ENCODE data around the gene CA14.

- TF ChIP-seq CTCF (IDR thresholded peaks at IDR 0.05) = peak in 4 of 7 experiments; percentile 22 to 58 (median 43)
- TF ChIP-seq POLR2A (IDR thresholded peaks at IDR 0.05) = peak; percentile 58 to 96 (median 96)
These were observed 21.5 kb upstream of the CA14 start, which contains the start of gene ANP32E for GRCh38 chr1:150235852-150236613.

Measured in body of pancreas (tissue), 4 donors.